Tibial nerve (tissue), 4 donors: Measurements from ENCODE around the gene KRT34. TPM values are rescaled to one million over a fixed set of nuclear protein-coding genes. Genes with fewer than 3 reads are reported as not detected.
"Not testable (repeated sequence)": the region's sequence is repeated elsewhere in the genome, so short reads cannot be mapped to it uniquely, and the experiment has no call there.

Experiments used
- DNase-seq, 2 donors: peaks; one replicate each; pipeline ENCODE4 v3.0.0-alpha.2; 2019; ENCODE audit warnings: low spot score in 2 of 2
- H3K27ac ChIP-seq, 4 donors: fragments of 200-600 bp; sonication (generic) in 3 of 4; one replicate each; pipeline ENCODE4 v1.5.1; 2017 to 2019; ENCODE audit warnings: mild to moderate bottlenecking in 1 of 4
- H3K27me3 ChIP-seq, 2 donors: fragments of 200-600 bp; sonication (generic) in 1 of 2; one replicate each; pipeline versions ENCODE4 v1.5.1 to v1.6.0; 2017 to 2019
- H3K36me3 ChIP-seq, 3 donors: fragments of 200-600 bp; sonication (generic); one replicate each; pipeline ENCODE4 v1.5.1; 2018 to 2019
- H3K4me1 ChIP-seq, 4 donors: fragments of 200-600 bp; sonication (generic) in 3 of 4; one replicate each; pipeline ENCODE4 v1.5.1; 2017 to 2019
- H3K4me3 ChIP-seq, 4 donors: fragments of 200-600 bp; sonication (generic) in 3 of 4; one replicate each; pipeline ENCODE4 v1.5.1; 2017 to 2019; ENCODE audit warnings: mild to moderate bottlenecking in 1 of 4, moderate library complexity in 1 of 4
- H3K9me3 ChIP-seq, 4 donors: fragments of 200-600 bp; sonication (generic) in 3 of 4; one replicate each; pipeline ENCODE4 v1.5.1; 2017 to 2019
- CTCF ChIP-seq, 5 experiments: fragments of 200-600 bp in 3 of 5; fragments of 450-650 bp in 2 of 5; sonication (generic) in 3 of 5; IDR thresholded peaks; one replicate each; pipeline ENCODE4 v1.5.1; 2016 to 2019; ENCODE audit warnings: antibody characterized with exemption in 5 of 5, mild to moderate bottlenecking in 3 of 5, moderate library complexity in 2 of 5
- EP300 ChIP-seq, 2 donors: sonication (generic); formaldehyde crosslinking; IDR thresholded peaks; one replicate each; pipeline ENCODE4 v1.6.1; 2017; ENCODE audit warnings: antibody characterized with exemption in 2 of 2, mild to moderate bottlenecking in 1 of 2
- POLR2A ChIP-seq, 2 donors: fragments of 450-650 bp; IDR thresholded peaks; one replicate each; pipeline ENCODE4 v1.6.1; 2017; ENCODE audit warnings: antibody characterized with exemption in 2 of 2, mild to moderate bottlenecking in 2 of 2, moderate library complexity in 2 of 2
- WGBS, 2 donors: methylation state at CpG; one replicate each; pipeline ENCODE4 v1.1.5; 2018; 5-methylcytosine and 5-hydroxymethylcytosine counted together
- total RNA-seq, 4 donors: library from RNA; depleted of rRNA; stranded (reverse); fragments of >200 nt; gene quantifications; one replicate each; pipeline ENCODE4 v1.1.0, GENCODE V29; 2016

The KRT34 gene
- total RNA-seq, 4 donors from 2014 or later = not detected

- 88 to 89% methylated on average over 1 of the region's 1 CpG for WGBS, 2 donors
- Histone ChIP-seq H3K4me3 (no peak overlapping the region), H3K27ac (no peak overlapping the region), H3K9me3 (no peaks in the 10 kb centered on the region), H3K36me3 (no peaks in the 10 kb centered on the region), H3K27me3 (no peaks in the 10 kb centered on the region), H3K4me1 (peaks cover 0 to 5% (median 0%) of the 10 kb centered on the region in 4 donors)
- no peak for DNase-seq
- TF ChIP-seq EP300 (IDR thresholded peaks at IDR 0.05) (no peak), POLR2A (IDR thresholded peaks at IDR 0.05) (no peak), CTCF (IDR thresholded peaks at IDR 0.05) (no peak)
These were observed 13.5 kb upstream of the KRT34 start for GRCh38 chr17:41395611-41396010.

- H3K4me3 ChIP-seq, H3K27me3 ChIP-seq, H3K36me3 ChIP-seq, H3K4me1 ChIP-seq, H3K27ac ChIP-seq, DNase-seq, H3K9me3 ChIP-seq: not testable (repeated sequence)
- 82 to 88% methylated on average over 4 to 10 of the region's 12 CpGs for WGBS, 2 donors
These were observed 12.9 kb upstream of the KRT34 start for GRCh38 chr17:41395044-41395443.

GRCh38 chr17:41394254-41394996 lies 12.3 kb upstream of the KRT34 start:
- Histone ChIP-seq H3K4me3 (no peak overlapping the region), H3K27me3 (no peaks in the 10 kb centered on the region), H3K9me3 (no peaks in the 10 kb centered on the region), H3K36me3 (no peaks in the 10 kb centered on the region), H3K27ac (no peak overlapping the region), H3K4me1 (peaks cover 0 to 5% (median 0%) of the 10 kb centered on the region in 4 donors)
- TF ChIP-seq CTCF (IDR thresholded peaks at IDR 0.05) (no peak), EP300 (IDR thresholded peaks at IDR 0.05) (no peak), POLR2A (IDR thresholded peaks at IDR 0.05) (no peak)
- WGBS, 2 donors = 86 to 93% methylated on average over 10 of the region's 10 CpGs
- DNase-seq = no peak

GRCh38 chr17:41393826-41394225 lies 11.7 kb upstream of the KRT34 start:
- Histone ChIP-seq H3K9me3 (no peaks in the 10 kb centered on the region), H3K27me3 (no peaks in the 10 kb centered on the region), H3K27ac (no peak overlapping the region), H3K36me3 (no peaks in the 10 kb centered on the region), H3K4me1 (peaks cover 0 to 5% (median 0%) of the 10 kb centered on the region in 4 donors), H3K4me3 (no peak overlapping the region)
- no peak for DNase-seq
- WGBS, 2 donors = 68 to 81% methylated on average over 10 of the region's 10 CpGs
- TF ChIP-seq CTCF (IDR thresholded peaks at IDR 0.05) (no peak), EP300 (IDR thresholded peaks at IDR 0.05) (no peak), POLR2A (IDR thresholded peaks at IDR 0.05) (no peak)

GRCh38 chr17:41393294-41393693 lies 11.2 kb upstream of the KRT34 start:
- no peak overlapping the region for H3K4me3 ChIP-seq
- DNase-seq = no peak
- 55 to 74% methylated on average over 5 of the region's 5 CpGs for WGBS, 2 donors
- TF ChIP-seq CTCF (IDR thresholded peaks at IDR 0.05) (no peak), EP300 (IDR thresholded peaks at IDR 0.05) (no peak), POLR2A (IDR thresholded peaks at IDR 0.05) (no peak)
- no peak overlapping the region for H3K27ac ChIP-seq
- no peaks in the 10 kb centered on the region for H3K9me3 ChIP-seq
- peaks cover 0 to 5% (median 0%) of the 10 kb centered on the region in 4 donors for H3K4me1 ChIP-seq
- H3K27me3 ChIP-seq = no peaks in the 10 kb centered on the region
- no peaks in the 10 kb centered on the region for H3K36me3 ChIP-seq
